Measurements from ENCODE around the gene CXCR4. TPM values are rescaled to one million over a fixed set of nuclear protein-coding genes. Genes with fewer than 3 reads are reported as not detected.

The CXCR4 gene
- total and polyA plus RNA-seq, 9 of the 15 experiments (the other 6 are each of a cell fraction or from before 2014, with no cell fraction given): 0.07 to 0.45 (median 0.17) TPM; not detected in 3

GRCh38 chr2:136134126-136134525, 16.2 kb upstream of the CXCR4 start (continued):
- TF ChIP-seq ESRRB (CRISPR knock-in tag; IDR thresholded peaks at IDR 0.05; ENCODE audit: borderline replicate concordance) (no peak), ZMIZ1 (IDR thresholded peaks at IDR 0.05; ENCODE audit: low read depth in 2 of 2, low read length in 2 of 2) (no peak), ZKSCAN8 (CRISPR knock-in tag; IDR thresholded peaks at IDR 0.05) (no peak), PHTF2 (CRISPR knock-in tag; IDR thresholded peaks at IDR 0.05) (no peak), MYC (IDR thresholded peaks at IDR 0.05; ENCODE audit: low read depth, low read length) (no peak), MYC (CRISPR knock-in tag; IDR thresholded peaks at IDR 0.05; ENCODE audit: borderline replicate concordance, low read depth) (no peak)

GRCh38 chr2:136133586-136133985, 15.6 kb upstream of the CXCR4 start:
- Histone ChIP-seq H3K9me1 (ENCODE audit: control insufficient read depth, insufficient read depth, low read length) (no peaks in the 10 kb centered on the region), H2AFZ (ENCODE audit: low read depth, low read length) (no peak overlapping the region), H4K20me1 (replicated peaks; ENCODE audit: control insufficient read depth, insufficient read depth, low read length) (no peaks in the 10 kb centered on the region), H3K9me3 (replicated peaks; ENCODE audit: control insufficient read depth, insufficient read depth, low read depth, low read length) (no peaks in the 10 kb centered on the region), H3K9ac (ENCODE audit: insufficient read depth in 1 of 2, low read depth in 2 of 2, low read length in 2 of 2) (no peak overlapping the region), H3K36me3 (ENCODE audit: control insufficient read depth, insufficient read depth, low read length) (no peaks in the 10 kb centered on the region), H3K4me1 (replicated peaks in 1 of 2; ENCODE audit: control insufficient read depth in 2 of 2, insufficient read depth in 2 of 2, low read length in 2 of 2) (no peaks in the 10 kb centered on the region), H3K27me3 (ENCODE audit: control insufficient read depth in 2 of 2, insufficient read depth in 2 of 2, low read length in 2 of 2) (peaks cover 2 to 8% of the 10 kb centered on the region in 2 experiments; a peak in 3 of 5 replicates), H3K79me2 (ENCODE audit: control insufficient read depth, insufficient read depth, low read length) (no peaks in the 10 kb centered on the region), H3K4me3 (no peak overlapping the region), H3K4me2 (ENCODE audit: insufficient read depth, low read length) (no peak overlapping the region), H3K27ac (ENCODE audit: extremely low read depth, low read depth, low read length) (no peak overlapping the region)
- intact Hi-C loops (cut with micrococcal nuclease) (no loop called here), in situ Hi-C loops (cut with MboI) (no loop called here)
- FAIRE-seq (no peak), DNase-seq (ENCODE audit: extremely low read depth in 1 of 4, low spot score in 3 of 4) (no peak), ATAC-seq (no peak)
- ChIA-PET CTCF (ENCODE audit: low intra/inter-chr PET ratio) (no interaction called here), POLR2A (interaction anchor here (0.9 to 1.4 kb wide), 3 partner anchors 8 to 47 kb away, joined by 3 to 7 read pairs (median 4); no protein-coding TSS in a partner anchor)
- 0% methylated on average over 5 of the region's 5 CpGs for WGBS (ENCODE audit: insufficient coverage, low coverage, missing lambda C conversion rate)
- no TSS peak for BruUV-seq (replicated peaks)
- no peak for TF ChIP-seq ZNF41 (CRISPR knock-in tag; conservative IDR thresholded peaks at IDR 0.05)
- no peak for TF ChIP-seq SMARCB1 (IDR thresholded peaks at IDR 0.05; ENCODE audit: insufficient read length, low read depth)
- TF ChIP-seq ZNF316 (IDR thresholded peaks at IDR 0.05): no peak
- no peak for TF ChIP-seq CCNT2 (IDR thresholded peaks at IDR 0.05; ENCODE audit: borderline replicate concordance, extremely low read depth, insufficient read length, low read depth, low read length)
- TF ChIP-seq FIP1L1 (IDR thresholded peaks at IDR 0.05; ENCODE audit: low read depth, low read length, poor library complexity, severe bottlenecking): no peak
- TF ChIP-seq ZFP91 (CRISPR knock-in tag; IDR thresholded peaks at IDR 0.05): no peak
- TF ChIP-seq GMEB1 (CRISPR knock-in tag; IDR thresholded peaks at IDR 0.05): no peak

Measured in K562 (cell line).